Liver (tissue), 9 donors: ENCODE measurements around the gene PITHD1. TPM values are rescaled to one million over a fixed set of nuclear protein-coding genes. Genes with fewer than 3 reads are reported as not detected.

Experiments used
- DNase-seq: peaks from one replicate; pipeline ENCODE4 v3.0.0-alpha.2; 2017; ENCODE audit warnings: low spot score
- H3K27ac ChIP-seq, 2 donors: one replicate each; pipeline ENCODE4 v1.7.0; 2013; ENCODE audit warnings: inconsistent platforms in 2 of 2, low read length in 2 of 2, control low read depth in 1 of 2, low read depth in 1 of 2, mild to moderate bottlenecking in 1 of 2
- H3K27me3 ChIP-seq, 4 donors: one replicate each; pipeline versions ENCODE4 v1.6.1 to v1.7.0; 2013; ENCODE audit warnings: low read length in 3 of 4, inconsistent platforms in 1 of 4, mild to moderate bottlenecking in 1 of 4, moderate library complexity in 1 of 4; ENCODE audit not compliant: control insufficient read depth in 4 of 4, insufficient read depth in 4 of 4
- H3K36me3 ChIP-seq, 4 donors: one replicate each; pipeline versions ENCODE4 v1.6.1 to v1.7.0; 2013; ENCODE audit warnings: low read length in 3 of 4, mild to moderate bottlenecking in 3 of 4, low read depth in 1 of 4, moderate library complexity in 1 of 4; ENCODE audit not compliant: control insufficient read depth in 4 of 4, insufficient read depth in 3 of 4
- H3K4me1 ChIP-seq, 4 donors: one replicate each; pipeline versions ENCODE4 v1.6.1 to v1.7.0; 2013; ENCODE audit warnings: low read length in 3 of 4, mild to moderate bottlenecking in 3 of 4, moderate library complexity in 1 of 4; ENCODE audit not compliant: control insufficient read depth in 4 of 4, insufficient read depth in 4 of 4
- H3K4me3 ChIP-seq, 3 donors: one replicate each; pipeline versions ENCODE4 v1.6.1 to v1.7.0; 2013; ENCODE audit warnings: low read length in 3 of 3, control low read depth in 1 of 3, low read depth in 1 of 3, mild to moderate bottlenecking in 1 of 3
- H3K9ac ChIP-seq, 2 donors: one replicate each; pipeline ENCODE4 v1.7.0; 2013; ENCODE audit warnings: low read length in 2 of 2, mild to moderate bottlenecking in 2 of 2, moderate library complexity in 2 of 2, control low read depth in 1 of 2, low read depth in 1 of 2
- H3K9me3 ChIP-seq, 4 donors: one replicate each; pipeline versions ENCODE4 v1.6.1 to v1.7.0; 2013; ENCODE audit warnings: low read length in 3 of 4; ENCODE audit not compliant: control insufficient read depth in 4 of 4
- EGR1 ChIP-seq, 2 donors: IDR thresholded peaks; 2 replicates each; pipeline ENCODE4 v1.6.1; 2016 to 2018; ENCODE audit warnings: antibody characterized with exemption in 2 of 2, low read depth in 2 of 2
- FOXA1 ChIP-seq: IDR thresholded peaks from 2 replicates; pipeline ENCODE4 v1.6.1; 2016; ENCODE audit warnings: antibody characterized with exemption
- FOXA2 ChIP-seq: IDR thresholded peaks from 2 replicates; pipeline ENCODE4 v1.6.1; 2016; ENCODE audit warnings: antibody characterized with exemption
- HNF4A ChIP-seq, 2 donors: conservative IDR thresholded peaks; 2 replicates each; pipeline ENCODE4 v1.6.1; 2016; ENCODE audit warnings: antibody characterized with exemption in 2 of 2, mild to moderate bottlenecking in 2 of 2
- HNF4G ChIP-seq: IDR thresholded peaks from 2 replicates; pipeline ENCODE4 v1.6.1; 2016; ENCODE audit warnings: antibody characterized with exemption
- JUND ChIP-seq, 2 donors: IDR thresholded peaks; 2 replicates each; pipeline ENCODE4 v1.6.1; 2016; ENCODE audit warnings: antibody characterized with exemption in 2 of 2
- NR2F2 ChIP-seq: IDR thresholded peaks from 2 replicates; pipeline ENCODE4 v1.6.1; 2016; ENCODE audit warnings: antibody characterized with exemption
- RAD21 ChIP-seq, 2 donors: IDR thresholded peaks; 2 replicates each; pipeline ENCODE4 v1.6.1; 2016; ENCODE audit warnings: antibody characterized with exemption in 2 of 2, mild to moderate bottlenecking in 2 of 2
- RXRA ChIP-seq, 2 donors: IDR thresholded peaks; 2 replicates each; pipeline ENCODE4 v1.6.1; 2017 to 2018; ENCODE audit warnings: antibody characterized with exemption in 2 of 2, mild to moderate bottlenecking in 1 of 2
- SP1 ChIP-seq: IDR thresholded peaks from 2 replicates; pipeline ENCODE4 v1.6.1; 2018; ENCODE audit warnings: antibody characterized with exemption, mild to moderate bottlenecking
- TAF1 ChIP-seq: conservative IDR thresholded peaks from 2 replicates; pipeline ENCODE4 v1.6.1; 2016; ENCODE audit warnings: antibody characterized with exemption, mild to moderate bottlenecking
- YY1 ChIP-seq: IDR thresholded peaks from 2 replicates; pipeline ENCODE4 v1.6.1; 2016; ENCODE audit warnings: antibody characterized with exemption, mild to moderate bottlenecking
- WGBS: extraction: QIAGEN DNeasy Blood & Tissue Kit; methylation state at CpG from one replicate; pipeline ENCODE4 v1.1.7; 2013; 5-methylcytosine and 5-hydroxymethylcytosine counted together
- polyA plus RNA-seq, 2 donors: library from polyadenylated mRNA; stranded (reverse) in 1 of 2; unstranded in 1 of 2; fragments of 200-250 nt in 1 of 2; fragments of >200 nt in 1 of 2; fragmentation: Nextera tagmentation in 1 of 2; extraction: Ambion mirVana in 1 of 2; gene quantifications; one replicate each; pipeline versions ENCODE4 v1.2.1 to v1.2.3, GENCODE V29; 2013 to 2015
- total RNA-seq, 2 donors: library from RNA; depleted of rRNA; stranded (reverse); fragments of >200 nt; gene quantifications; one replicate each; pipeline ENCODE4 v1.2.3, GENCODE V29; 2014
- TF ChIP-seq, protein P1 (sequence below): fragments of 150-350 bp; IDR thresholded peaks from 2 replicates; pipeline ENCODE4 v1.5.1; 2017; ENCODE audit warnings: improper control_type of control experiment, low read depth, low read length; ENCODE audit not compliant: missing input control
- TF ChIP-seq, protein P2 (sequence below): IDR thresholded peaks from 2 replicates; pipeline ENCODE4 v1.6.1; 2016; ENCODE audit warnings: antibody characterized with exemption
- TF ChIP-seq, protein P3 (sequence below): IDR thresholded peaks from 2 replicates; pipeline ENCODE4 v1.6.1; 2016; ENCODE audit warnings: antibody characterized with exemption
- TF ChIP-seq, protein P4 (sequence below): IDR thresholded peaks from 2 replicates; pipeline ENCODE4 v1.6.1; 2016; ENCODE audit warnings: antibody characterized with exemption, mild to moderate bottlenecking
- TF ChIP-seq, protein P5 (sequence below): IDR thresholded peaks from 2 replicates; pipeline ENCODE4 v1.6.1; 2016; ENCODE audit warnings: antibody characterized with exemption
- donor health status: healthy.
- donor health status: healthy.
- donor health status: healthy.
- donor health status: healthy.
- donor health status: healthy.

The PITHD1 gene
- total and polyA plus RNA-seq, 4 donors, result 17.1 to 86.4 (median 24.8) TPM

DNA sequence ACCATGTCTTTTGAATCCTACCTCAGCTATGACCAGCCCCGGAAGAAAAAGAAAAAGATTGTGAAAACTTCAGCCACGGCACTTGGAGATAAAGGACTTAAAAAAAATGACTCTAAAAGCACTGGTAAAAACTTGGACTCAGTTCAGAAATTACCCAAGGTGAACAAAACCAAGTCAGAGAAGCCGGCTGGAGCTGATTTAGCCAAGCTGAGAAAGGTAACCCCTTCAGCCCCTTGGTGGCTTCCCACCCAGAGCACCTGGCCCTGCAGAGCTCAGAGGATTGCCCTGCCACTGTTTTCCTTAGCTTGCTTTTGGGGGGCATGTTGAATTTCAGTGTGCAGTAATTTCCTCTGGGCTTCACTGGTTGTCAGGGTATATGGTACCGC is 26.4 kb upstream of the PITHD1 start (continued):
- TF ChIP-seq, protein P1, sequence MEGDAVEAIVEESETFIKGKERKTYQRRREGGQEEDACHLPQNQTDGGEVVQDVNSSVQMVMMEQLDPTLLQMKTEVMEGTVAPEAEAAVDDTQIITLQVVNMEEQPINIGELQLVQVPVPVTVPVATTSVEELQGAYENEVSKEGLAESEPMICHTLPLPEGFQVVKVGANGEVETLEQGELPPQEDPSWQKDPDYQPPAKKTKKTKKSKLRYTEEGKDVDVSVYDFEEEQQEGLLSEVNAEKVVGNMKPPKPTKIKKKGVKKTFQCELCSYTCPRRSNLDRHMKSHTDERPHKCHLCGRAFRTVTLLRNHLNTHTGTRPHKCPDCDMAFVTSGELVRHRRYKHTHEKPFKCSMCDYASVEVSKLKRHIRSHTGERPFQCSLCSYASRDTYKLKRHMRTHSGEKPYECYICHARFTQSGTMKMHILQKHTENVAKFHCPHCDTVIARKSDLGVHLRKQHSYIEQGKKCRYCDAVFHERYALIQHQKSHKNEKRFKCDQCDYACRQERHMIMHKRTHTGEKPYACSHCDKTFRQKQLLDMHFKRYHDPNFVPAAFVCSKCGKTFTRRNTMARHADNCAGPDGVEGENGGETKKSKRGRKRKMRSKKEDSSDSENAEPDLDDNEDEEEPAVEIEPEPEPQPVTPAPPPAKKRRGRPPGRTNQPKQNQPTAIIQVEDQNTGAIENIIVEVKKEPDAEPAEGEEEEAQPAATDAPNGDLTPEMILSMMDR, result no peak
- TF ChIP-seq SP1, result no peak

DNA sequence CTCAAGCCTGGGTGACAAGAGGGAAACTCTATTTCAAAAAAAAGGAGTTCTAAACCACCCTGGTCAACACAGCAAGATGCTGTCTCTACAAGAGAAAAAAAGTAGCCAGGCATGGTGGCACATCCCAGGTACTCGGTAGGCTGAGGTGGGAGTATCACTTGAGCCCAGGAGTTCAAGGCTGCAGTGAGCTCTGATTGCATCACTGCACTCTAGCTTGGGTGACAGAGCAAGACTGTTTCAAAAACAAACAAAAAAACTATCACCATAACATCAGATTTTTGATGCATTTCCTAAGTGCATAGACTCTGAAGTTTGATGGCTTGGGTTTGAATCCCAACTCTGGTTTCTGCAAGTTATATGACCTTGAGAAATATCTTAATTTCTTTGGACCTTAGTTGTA is 25.3 kb upstream of the PITHD1 start:
- Histone ChIP-seq H3K9me3 (no peaks in the 10 kb centered on the region), H3K9ac (no peak overlapping the region), H3K36me3 (peaks cover 25 to 79% (median 69%) of the 10 kb centered on the region in 4 donors), H3K27ac (no peak overlapping the region), H3K4me1 (peaks cover 0 to 21% (median 13%) of the 10 kb centered on the region in 4 donors), H3K27me3 (no peaks in the 10 kb centered on the region), H3K4me3 (no peak overlapping the region)
- 47% methylated on average over 1 of the region's 1 CpG for WGBS
- peak; percentile 30 to 33 for TF ChIP-seq HNF4A (conservative IDR thresholded peaks at IDR 0.05)
- TF ChIP-seq EGR1 (IDR thresholded peaks at IDR 0.05; ENCODE audit: low read depth in 2 of 2), result no peak
- no peak for TF ChIP-seq HNF4G
- TF ChIP-seq JUND (IDR thresholded peaks at IDR 0.05), result no peak
- no peak for DNase-seq

DNA sequence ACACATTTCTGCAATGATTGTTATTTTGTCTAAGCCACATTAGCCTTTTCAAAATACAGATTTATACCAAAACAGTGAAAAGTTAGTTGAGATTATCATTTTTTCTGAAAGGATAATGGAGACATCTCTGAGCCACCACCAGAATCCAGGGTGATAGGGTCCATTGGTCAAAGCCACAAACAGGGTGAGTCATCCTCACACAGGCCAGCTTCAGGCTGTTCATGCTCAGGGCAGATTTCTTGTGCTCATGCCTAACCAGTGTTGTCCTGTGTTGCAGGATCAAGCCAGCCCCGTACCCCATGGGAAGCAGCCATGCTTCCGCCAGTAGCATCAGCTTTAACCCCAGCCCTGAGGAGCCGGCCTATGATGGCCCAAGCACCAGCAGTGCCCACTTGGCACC is 21.5 kb upstream of the PITHD1 start:
- H3K4me1 ChIP-seq, result peaks cover 0 to 3% (median 0%) of the 10 kb centered on the region in 4 donors
- no peaks in the 10 kb centered on the region for H3K27me3 ChIP-seq
- no peak for DNase-seq
- WGBS, result 93% methylated on average over 3 of the region's 3 CpGs
- H3K27ac ChIP-seq, result no peak overlapping the region
- no peak for TF ChIP-seq RXRA (IDR thresholded peaks at IDR 0.05)
- no peak for TF ChIP-seq FOXA2
- TF ChIP-seq, protein P2, sequence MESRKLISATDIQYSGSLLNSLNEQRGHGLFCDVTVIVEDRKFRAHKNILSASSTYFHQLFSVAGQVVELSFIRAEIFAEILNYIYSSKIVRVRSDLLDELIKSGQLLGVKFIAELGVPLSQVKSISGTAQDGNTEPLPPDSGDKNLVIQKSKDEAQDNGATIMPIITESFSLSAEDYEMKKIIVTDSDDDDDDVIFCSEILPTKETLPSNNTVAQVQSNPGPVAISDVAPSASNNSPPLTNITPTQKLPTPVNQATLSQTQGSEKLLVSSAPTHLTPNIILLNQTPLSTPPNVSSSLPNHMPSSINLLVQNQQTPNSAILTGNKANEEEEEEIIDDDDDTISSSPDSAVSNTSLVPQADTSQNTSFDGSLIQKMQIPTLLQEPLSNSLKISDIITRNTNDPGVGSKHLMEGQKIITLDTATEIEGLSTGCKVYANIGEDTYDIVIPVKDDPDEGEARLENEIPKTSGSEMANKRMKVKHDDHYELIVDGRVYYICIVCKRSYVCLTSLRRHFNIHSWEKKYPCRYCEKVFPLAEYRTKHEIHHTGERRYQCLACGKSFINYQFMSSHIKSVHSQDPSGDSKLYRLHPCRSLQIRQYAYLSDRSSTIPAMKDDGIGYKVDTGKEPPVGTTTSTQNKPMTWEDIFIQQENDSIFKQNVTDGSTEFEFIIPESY, result no peak
- TF ChIP-seq SP1, result no peak
- TF ChIP-seq FOXA1, result no peak
- TF ChIP-seq, protein P3, sequence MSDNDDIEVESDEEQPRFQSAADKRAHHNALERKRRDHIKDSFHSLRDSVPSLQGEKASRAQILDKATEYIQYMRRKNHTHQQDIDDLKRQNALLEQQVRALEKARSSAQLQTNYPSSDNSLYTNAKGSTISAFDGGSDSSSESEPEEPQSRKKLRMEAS, result no peak
- TF ChIP-seq, protein P4, sequence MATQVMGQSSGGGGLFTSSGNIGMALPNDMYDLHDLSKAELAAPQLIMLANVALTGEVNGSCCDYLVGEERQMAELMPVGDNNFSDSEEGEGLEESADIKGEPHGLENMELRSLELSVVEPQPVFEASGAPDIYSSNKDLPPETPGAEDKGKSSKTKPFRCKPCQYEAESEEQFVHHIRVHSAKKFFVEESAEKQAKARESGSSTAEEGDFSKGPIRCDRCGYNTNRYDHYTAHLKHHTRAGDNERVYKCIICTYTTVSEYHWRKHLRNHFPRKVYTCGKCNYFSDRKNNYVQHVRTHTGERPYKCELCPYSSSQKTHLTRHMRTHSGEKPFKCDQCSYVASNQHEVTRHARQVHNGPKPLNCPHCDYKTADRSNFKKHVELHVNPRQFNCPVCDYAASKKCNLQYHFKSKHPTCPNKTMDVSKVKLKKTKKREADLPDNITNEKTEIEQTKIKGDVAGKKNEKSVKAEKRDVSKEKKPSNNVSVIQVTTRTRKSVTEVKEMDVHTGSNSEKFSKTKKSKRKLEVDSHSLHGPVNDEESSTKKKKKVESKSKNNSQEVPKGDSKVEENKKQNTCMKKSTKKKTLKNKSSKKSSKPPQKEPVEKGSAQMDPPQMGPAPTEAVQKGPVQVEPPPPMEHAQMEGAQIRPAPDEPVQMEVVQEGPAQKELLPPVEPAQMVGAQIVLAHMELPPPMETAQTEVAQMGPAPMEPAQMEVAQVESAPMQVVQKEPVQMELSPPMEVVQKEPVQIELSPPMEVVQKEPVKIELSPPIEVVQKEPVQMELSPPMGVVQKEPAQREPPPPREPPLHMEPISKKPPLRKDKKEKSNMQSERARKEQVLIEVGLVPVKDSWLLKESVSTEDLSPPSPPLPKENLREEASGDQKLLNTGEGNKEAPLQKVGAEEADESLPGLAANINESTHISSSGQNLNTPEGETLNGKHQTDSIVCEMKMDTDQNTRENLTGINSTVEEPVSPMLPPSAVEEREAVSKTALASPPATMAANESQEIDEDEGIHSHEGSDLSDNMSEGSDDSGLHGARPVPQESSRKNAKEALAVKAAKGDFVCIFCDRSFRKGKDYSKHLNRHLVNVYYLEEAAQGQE, result no peak
- no peak for TF ChIP-seq HNF4A (conservative IDR thresholded peaks at IDR 0.05)
- no peak for TF ChIP-seq TAF1
- TF ChIP-seq, protein P1, result no peak
- no peak for TF ChIP-seq YY1
- no peak for TF ChIP-seq NR2F2
- TF ChIP-seq, protein P5, sequence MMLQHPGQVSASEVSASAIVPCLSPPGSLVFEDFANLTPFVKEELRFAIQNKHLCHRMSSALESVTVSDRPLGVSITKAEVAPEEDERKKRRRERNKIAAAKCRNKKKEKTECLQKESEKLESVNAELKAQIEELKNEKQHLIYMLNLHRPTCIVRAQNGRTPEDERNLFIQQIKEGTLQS, result no peak
- no peak for TF ChIP-seq RAD21 (IDR thresholded peaks at IDR 0.05)
- no peak for TF ChIP-seq JUND (IDR thresholded peaks at IDR 0.05)
- H3K36me3 ChIP-seq, result peaks cover 37 to 87% (median 83%) of the 10 kb centered on the region in 4 donors
- H3K9ac ChIP-seq, result no peak overlapping the region
- no peak overlapping the region for H3K4me3 ChIP-seq
- no peaks in the 10 kb centered on the region for H3K9me3 ChIP-seq
